ENCODE data around the gene FOXD3.

DNA sequence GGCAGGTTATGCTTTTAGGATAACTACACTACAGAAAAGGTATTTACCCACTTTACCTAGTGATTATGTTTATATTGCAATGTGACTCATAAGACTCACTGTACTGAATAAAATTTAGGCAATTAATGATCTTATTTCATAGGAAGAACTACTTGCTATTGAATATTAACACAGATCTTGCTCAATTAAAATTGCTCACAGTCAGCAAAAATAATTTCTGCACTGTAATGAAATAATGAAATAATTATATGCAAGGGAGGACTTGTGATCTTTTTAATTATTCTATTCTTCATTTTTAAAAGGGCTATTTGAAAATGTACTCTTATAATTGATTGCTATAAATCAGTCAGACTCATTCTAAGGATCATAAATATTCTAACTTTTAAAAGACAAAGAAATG is 48.0 kb upstream of the FOXD3 start:
- TF ChIP-seq EZH2 (IDR thresholded peaks at IDR 0.05; ENCODE audit: low read depth, unreplicated experiment) (no peak), CTCF (conservative IDR thresholded peaks at IDR 0.05; ENCODE audit: low read depth in 2 of 2) (no peak), EZH2phosphoT487 (IDR thresholded peaks at IDR 0.05; ENCODE audit: unreplicated experiment) (no peak), POLR2AphosphoS5 (IDR thresholded peaks at IDR 0.05; ENCODE audit: low read depth) (no peak), CREB1 (CRISPR knock-in tag; IDR thresholded peaks at IDR 0.05; ENCODE audit: low read depth) (no peak), JUNB (IDR thresholded peaks at IDR 0.05; ENCODE audit: unreplicated experiment) (no peak), NANOG (IDR thresholded peaks at IDR 0.05; ENCODE audit: borderline replicate concordance) (no peak)
- TF ChIP-seq, protein P1, sequence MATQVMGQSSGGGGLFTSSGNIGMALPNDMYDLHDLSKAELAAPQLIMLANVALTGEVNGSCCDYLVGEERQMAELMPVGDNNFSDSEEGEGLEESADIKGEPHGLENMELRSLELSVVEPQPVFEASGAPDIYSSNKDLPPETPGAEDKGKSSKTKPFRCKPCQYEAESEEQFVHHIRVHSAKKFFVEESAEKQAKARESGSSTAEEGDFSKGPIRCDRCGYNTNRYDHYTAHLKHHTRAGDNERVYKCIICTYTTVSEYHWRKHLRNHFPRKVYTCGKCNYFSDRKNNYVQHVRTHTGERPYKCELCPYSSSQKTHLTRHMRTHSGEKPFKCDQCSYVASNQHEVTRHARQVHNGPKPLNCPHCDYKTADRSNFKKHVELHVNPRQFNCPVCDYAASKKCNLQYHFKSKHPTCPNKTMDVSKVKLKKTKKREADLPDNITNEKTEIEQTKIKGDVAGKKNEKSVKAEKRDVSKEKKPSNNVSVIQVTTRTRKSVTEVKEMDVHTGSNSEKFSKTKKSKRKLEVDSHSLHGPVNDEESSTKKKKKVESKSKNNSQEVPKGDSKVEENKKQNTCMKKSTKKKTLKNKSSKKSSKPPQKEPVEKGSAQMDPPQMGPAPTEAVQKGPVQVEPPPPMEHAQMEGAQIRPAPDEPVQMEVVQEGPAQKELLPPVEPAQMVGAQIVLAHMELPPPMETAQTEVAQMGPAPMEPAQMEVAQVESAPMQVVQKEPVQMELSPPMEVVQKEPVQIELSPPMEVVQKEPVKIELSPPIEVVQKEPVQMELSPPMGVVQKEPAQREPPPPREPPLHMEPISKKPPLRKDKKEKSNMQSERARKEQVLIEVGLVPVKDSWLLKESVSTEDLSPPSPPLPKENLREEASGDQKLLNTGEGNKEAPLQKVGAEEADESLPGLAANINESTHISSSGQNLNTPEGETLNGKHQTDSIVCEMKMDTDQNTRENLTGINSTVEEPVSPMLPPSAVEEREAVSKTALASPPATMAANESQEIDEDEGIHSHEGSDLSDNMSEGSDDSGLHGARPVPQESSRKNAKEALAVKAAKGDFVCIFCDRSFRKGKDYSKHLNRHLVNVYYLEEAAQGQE (IDR thresholded peaks at IDR 0.05; ENCODE audit: unreplicated experiment) = no peak
- TF ChIP-seq, protein P2, sequence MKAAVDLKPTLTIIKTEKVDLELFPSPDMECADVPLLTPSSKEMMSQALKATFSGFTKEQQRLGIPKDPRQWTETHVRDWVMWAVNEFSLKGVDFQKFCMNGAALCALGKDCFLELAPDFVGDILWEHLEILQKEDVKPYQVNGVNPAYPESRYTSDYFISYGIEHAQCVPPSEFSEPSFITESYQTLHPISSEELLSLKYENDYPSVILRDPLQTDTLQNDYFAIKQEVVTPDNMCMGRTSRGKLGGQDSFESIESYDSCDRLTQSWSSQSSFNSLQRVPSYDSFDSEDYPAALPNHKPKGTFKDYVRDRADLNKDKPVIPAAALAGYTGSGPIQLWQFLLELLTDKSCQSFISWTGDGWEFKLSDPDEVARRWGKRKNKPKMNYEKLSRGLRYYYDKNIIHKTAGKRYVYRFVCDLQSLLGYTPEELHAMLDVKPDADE (IDR thresholded peaks at IDR 0.05) = no peak
